Kidney tubule cell (primary cell): ENCODE measurements around the gene CGN.
"Not testable (repeated sequence)": the region's sequence is repeated elsewhere in the genome, so short reads cannot be mapped to it uniquely, and the experiment has no call there.

Experiments
- DNase-seq: peaks from one replicate; pipeline ENCODE4 v3.0.0-alpha.2; 2018; ENCODE audit warnings: low spot score

The CGN gene

DNA sequence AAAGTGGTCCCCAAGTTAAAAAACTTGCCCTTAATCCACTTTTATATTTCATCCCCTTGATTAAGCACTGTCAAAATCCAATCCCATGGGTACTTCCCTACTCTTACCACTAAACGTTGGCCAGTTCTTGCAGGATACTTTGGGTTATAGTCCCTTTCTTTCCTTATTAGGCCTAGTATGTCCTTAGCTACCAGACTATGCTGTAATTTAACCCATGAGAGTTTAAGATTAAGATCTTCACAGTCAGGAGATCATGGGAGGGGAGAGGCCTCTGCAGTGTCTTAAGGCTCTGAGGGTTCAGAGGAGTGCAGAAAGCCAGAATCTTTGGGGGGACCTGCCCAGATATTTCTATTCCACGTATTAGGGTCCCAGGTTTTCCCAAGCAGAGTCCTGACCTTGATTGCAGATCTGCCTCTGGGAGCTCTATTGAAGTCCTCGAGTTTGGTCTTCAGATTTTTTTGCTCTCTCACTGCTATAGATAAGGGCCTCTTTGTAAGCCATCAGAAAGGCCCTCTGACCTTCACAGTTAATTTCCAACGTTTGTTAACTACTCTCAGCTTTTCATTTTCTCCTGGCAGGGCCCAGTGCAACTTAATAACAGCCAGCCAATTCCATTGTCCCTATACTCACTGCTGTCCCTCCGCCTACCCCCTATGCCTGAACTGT is 9.0 kb upstream of the CGN start:
- no peak for DNase-seq

DNA sequence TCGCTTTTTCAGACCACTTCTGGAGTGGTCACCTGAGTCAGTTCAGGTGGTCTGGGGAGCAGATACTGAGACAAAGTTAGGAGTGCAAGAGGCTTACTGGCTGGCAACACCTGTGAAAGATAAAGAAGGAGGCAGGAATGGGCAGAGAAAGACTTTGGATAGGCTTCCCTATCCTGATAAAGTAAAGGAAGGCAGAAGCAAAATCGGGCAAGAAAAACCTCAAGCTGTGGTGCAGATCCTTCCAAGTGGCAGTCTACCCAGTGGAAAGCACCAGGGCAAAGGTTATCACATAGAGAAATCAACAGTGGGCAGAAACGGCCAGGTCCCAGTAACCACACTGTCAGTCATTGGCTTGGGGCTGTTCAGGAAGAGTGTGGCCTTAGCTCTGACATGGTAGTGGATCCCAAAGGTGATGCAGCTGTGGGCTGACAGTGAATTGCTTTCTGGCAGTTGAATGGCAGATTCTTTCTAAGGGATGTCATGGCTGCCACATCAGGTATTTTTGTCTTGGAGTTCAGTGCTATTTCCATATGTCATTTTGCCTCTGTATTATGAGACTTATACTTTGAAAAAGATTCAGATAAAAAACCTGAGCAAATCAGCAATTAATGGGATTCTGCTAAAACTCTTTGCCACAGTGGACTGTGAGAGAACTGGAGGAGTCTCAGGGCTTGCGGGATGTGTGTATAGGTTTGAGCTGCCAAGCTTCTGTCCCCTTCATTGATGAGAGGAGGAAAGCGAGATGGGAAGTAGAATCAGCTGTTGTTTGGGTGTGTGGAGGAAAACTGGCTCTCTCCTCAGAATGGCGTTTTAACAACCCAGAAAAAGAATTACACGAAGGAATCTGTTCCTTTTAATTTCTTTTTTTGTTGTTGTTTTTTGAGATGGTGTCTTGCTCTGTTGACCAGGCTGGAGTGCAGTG is 8.1 kb upstream of the CGN start:
- DNase-seq, result peak; percentile 37

DNA sequence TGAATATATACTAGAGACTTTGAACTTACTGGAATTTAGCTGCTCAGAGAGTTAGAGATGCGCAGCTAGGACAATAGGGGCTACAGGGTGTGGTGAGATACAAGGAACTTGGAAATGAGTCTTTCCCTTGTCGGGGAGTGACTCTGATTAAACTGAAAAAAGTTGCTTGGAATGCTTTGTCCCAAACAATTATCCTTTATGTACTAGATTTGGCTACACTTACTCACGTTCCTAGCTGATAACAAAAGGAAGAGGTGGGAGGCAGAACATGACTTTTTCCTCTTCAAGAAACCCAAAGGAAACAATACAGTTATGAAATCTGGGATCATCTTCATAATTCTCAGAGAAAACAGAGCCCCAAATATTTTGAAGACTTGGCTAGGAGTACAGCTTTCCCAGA is 6.9 kb upstream of the CGN start:
- DNase-seq, result no peak

- no peak for DNase-seq
Measured at GRCh38 chr1:151504759-151505158, 6.4 kb upstream of the CGN start.

DNA sequence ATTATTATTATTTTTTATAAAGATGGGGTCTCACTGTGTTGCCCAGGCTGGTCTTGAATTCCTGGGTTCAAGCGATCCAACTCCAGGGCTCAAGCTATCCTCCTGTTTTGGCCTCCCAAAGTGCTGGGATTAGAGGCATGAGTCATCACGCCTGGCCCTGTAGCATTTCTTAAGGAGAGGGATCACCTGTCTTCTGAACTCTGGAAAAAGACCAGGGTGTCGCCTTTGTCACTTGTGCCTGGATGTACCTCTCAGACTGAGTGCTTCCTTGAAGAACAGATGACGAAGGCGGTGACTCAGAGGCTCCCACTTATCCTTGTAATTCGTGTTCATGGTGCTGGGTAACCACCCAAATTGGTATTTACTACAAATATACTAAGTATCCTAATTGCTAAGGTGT is 2.4 kb upstream of the CGN start:
- DNase-seq, result peak; percentile 71

DNA sequence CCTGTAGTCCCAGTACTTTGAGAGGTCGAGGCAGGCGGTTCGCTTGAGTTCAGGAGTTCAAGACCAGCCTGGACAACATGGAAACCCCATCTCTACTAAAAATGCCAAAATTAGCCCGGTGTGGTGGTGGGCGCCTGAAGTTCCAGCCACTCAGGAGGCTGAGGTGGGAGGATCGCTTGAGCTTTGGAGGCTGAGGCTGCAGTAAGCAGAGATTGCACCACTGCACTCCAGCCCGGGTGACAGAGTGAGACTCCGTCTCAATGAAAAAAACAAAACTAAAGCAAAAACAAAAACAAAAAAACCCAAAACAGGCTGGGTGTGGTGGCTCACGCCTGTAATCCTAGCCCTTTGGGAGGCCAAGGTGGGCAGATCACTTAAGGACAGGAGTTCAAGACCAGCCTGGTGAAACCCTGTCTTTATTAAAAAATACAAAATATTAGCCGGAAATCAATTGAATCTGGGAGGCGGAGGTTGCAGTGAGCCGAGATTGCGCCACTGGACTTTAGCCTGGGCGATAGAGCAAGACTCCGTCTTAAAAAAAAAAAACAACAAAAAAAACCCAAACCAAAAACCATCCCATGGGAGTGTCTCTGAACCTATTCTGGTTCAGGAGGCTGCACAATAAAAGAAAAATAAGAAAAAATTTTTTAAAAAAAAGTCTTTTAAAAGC is 1.7 kb upstream of the CGN start:
- DNase-seq, result no peak

DNA sequence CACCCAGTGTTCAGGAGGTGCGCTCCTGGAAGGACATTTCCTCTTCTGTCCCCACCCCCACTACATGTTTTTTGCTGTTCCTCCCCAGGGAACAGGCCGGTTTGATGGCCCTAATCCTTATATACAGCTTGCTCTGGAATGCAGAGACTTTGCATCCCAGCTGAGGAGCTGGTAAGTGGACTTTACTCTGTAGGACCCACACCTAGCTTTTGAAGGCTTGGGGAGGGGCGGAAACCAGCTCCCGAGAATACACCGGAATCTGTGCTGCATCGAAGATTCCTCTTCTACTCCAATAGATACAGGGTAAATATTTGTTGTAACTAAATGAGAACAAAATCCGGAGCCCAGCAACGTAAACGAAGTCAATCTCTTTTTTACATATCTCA is 1.2 kb upstream of the CGN start:
- DNase-seq, result no peak

- DNase-seq, result no peak
Measured at GRCh38 chr1:151510614-151510956, 602 bp upstream of the CGN start.

DNA sequence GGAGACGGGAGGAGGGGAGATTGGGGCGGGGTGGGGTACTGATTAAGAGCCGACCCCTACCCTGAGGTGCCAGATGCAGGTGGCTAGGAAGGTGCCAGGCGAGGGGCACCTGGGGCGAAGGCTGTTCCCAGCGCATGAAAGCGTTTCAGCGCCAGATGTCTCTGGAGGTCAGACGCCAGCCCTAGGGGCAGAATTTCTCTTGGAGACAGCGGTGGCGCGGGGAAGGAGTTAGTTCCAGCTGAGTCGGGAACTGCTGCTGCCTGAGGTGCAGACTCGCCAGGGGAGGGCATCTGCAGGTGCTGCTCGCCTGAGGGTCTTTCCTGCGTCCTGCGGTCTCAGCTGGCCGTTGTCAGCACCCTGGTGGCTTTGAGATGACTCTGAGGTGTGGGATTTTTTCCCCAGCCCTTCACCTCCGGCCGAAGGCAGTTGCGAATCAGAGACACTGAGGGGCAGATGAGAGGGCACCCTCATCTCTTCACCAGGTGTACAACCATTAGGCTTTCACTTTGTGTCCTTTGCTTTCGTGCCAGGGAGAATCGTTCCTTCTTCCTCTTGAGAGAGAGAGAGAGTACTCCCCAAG is 539 bp downstream of the CGN start:
- DNase-seq, result peak; percentile 55

DNA sequence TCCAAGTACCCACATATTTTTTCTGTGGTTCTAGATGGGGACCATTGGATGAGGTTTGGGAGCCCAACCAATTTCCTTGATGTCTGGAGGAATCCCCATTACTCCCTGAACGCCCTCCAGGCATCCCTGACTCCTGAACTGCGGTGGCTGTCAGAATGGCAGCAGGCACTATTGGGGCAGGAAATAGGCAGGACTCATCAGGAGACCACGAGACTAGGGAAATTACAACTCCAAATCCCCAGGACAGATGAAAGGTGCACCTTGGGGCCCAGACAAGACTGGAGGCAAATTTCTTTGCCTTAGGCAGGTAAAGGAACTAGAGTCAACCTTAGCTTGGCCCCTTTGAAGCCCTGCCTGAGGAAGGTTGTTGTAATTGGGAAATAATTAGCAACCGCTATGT is 1.1 kb downstream of the CGN start:
- DNase-seq, result peak; percentile 46

DNA sequence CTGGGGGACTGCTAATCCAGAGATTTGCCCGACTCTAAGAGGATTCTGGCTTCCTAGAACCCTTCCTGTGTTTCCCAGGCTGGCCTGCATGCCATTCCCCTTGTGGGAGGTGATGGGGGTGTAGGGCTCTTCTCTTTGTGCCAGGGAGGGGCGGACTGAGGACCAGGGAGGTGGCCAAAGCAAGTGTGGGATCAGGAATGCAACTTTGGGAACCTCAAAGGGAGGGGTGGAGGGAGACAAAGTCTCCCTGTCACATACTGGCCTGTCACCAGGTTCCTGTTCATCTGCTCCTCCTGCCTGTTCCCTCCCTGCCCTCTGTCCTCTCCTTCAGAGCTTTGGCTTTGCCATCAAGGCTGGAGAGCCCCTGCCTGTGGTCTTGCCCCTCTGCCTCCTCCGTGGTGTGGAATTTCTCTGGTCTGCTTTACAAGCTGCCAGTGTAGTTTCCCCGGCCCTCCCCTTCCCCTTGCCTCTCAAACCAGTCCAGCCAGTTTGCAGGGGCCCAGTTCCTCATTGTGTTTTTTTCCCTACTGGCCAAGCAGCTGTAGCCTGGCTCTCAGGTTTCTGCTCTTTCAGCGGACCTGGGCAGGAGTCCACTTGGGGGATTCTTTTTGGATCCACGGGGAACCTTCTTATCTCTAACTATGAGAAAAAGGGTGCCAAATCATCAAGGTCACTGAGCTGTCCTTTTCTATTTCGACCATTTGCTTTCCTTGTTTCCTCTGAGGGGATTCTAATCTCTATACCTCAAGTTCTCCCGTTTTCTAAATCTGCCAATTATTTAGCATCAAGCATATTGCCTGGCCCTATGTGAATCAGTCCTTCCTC is 1.8 kb downstream of the CGN start:
- peak; percentile 73 for DNase-seq

GRCh38 chr1:151513626-151514121 is 2.5 kb downstream of the CGN start:
- peak; percentile 96 for DNase-seq

- DNase-seq, result no peak
Measured at GRCh38 chr1:151514366-151514765, 3.2 kb downstream of the CGN start.

DNA sequence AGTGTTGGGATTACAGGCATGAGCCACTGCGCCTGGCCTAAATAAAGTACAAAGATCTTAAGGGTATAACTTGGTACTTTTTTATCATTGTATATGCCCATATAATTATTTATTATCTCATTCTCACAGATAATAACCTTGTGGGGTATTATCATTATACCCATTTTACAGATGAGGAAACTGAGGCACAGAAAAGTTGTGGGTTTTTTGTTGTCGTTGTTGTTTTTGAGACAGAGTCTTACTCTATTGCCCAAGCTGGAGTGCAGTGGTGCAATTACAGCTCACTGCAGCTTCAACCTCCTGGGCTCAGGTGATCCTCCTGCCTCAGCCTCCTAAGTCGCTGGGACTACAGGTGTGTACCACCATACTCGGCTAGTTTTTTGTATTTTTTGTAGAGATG is 4.1 kb downstream of the CGN start:
- no peak for DNase-seq

- DNase-seq, result peak; percentile 91
Measured at GRCh38 chr1:151516031-151516511, 4.9 kb downstream of the CGN start.

GRCh38 chr1:151518431-151518830 is 7.2 kb downstream of the CGN start:
- DNase-seq, result no peak

DNA sequence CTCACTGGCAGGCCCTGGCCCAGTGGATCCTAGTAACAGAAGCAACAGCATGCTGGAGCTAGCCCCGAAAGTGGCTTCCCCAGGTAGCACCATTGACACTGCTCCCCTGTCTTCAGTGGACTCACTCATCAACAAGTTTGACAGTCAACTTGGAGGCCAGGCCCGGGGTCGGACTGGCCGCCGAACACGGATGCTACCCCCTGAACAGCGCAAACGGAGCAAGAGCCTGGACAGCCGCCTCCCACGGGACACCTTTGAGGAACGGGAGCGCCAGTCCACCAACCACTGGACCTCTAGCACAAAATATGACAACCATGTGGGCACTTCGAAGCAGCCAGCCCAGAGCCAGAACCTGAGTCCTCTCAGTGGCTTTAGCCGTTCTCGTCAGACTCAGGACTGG is 7.7 kb downstream of the CGN start:
- no peak for DNase-seq

GRCh38 chr1:151519667-151520066 is 8.5 kb downstream of the CGN start:
- peak; percentile 79 for DNase-seq

DNA sequence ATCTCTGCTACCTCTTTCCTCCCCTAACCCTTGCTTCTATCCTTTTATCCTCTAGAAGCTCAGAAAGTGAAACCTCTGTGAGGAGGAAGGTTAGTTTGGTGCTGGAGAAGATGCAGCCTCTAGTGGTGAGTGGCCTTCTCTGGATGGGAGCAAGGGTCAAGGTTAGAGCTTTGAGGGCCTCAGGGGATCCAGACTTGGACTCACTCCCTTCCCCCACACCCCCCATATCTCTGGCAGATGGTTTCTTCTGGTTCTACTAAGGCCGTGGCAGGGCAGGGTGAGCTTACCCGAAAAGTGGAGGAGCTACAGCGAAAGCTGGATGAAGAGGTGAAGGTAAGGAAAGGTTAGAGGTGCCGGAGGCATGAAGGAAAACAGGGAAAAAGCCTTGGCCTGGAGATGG is 9.2 kb downstream of the CGN start:
- no peak for DNase-seq

GRCh38 chr1:151522427-151522826 is 11.2 kb downstream of the CGN start:
- not testable (repeated sequence) for DNase-seq

DNA sequence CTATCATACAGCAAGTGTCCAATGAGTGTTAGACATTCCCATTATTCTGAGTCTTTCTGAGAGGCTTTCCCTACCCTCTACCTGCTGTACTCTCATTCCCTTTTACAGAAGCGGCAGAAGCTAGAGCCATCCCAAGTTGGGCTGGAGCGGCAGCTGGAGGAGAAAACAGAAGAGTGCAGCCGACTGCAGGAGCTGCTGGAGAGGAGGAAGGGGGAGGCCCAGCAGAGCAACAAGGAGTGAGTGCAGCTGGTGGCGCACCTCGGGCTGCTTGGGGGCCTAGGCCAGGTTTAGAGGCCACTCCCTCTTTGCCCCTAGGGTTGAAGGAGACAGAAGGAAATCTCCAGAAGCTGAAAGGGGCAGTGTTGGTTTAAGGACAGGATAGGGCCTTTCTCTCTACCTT is 12.1 kb downstream of the CGN start:
- no peak for DNase-seq

GRCh38 chr1:151524736-151525135 is 13.5 kb downstream of the CGN start:
- no peak for DNase-seq
